Measurements from ENCODE around the gene NEURL2.

DNA sequence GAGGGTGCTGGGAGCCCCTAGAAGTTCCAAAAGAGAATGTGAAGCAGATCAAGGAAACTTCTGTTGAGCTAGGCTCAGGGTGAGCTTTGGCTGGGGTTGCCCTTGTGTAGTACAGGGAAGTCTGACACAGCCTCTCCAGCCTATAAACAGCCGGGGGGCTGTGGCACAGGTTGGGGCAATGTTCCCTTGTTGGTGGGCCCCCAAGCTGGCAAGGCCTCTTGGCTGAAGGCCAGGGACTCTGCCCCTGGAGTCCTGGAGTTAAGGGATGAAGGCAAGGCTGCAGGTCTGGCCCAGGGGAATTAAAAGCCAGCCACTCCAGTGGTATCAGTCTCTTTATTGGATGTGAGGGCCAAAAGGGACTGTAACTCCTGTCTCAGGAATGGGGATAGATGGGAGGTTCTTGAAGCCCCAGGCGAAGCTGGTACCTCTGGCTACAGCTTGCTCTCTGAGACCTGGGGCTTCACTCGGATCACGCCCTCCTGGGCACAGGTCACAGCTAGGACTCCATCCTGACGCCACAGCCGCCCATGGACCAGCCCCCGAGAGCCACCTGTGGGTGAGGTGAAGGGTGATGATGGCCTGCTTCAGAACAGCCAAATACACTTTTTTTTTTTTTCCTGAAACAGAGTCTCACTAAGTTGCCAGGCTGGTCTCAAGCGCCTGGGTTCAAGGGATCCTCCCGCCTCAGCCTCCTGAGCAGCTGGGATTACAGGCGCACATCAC lies 49.4 kb downstream of the NEURL2 start:
- TF ChIP-seq, protein P1, sequence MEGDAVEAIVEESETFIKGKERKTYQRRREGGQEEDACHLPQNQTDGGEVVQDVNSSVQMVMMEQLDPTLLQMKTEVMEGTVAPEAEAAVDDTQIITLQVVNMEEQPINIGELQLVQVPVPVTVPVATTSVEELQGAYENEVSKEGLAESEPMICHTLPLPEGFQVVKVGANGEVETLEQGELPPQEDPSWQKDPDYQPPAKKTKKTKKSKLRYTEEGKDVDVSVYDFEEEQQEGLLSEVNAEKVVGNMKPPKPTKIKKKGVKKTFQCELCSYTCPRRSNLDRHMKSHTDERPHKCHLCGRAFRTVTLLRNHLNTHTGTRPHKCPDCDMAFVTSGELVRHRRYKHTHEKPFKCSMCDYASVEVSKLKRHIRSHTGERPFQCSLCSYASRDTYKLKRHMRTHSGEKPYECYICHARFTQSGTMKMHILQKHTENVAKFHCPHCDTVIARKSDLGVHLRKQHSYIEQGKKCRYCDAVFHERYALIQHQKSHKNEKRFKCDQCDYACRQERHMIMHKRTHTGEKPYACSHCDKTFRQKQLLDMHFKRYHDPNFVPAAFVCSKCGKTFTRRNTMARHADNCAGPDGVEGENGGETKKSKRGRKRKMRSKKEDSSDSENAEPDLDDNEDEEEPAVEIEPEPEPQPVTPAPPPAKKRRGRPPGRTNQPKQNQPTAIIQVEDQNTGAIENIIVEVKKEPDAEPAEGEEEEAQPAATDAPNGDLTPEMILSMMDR (IDR thresholded peaks at IDR 0.05) = no peak
- no peak for TF ChIP-seq POLR2A (IDR thresholded peaks at IDR 0.05)

All from suprapubic skin (tissue), 3 donors.